IMR-90 (cell line): ENCODE measurements around the gene PCYT2. TPM values are rescaled to one million over a fixed set of nuclear protein-coding genes. Genes with fewer than 3 reads are reported as not detected.

Experiments
- ATAC-seq: fragments of 200-7000 bp; cut with Tn5 transposase; 2 replicates; pipeline ENCODE4 v1.9.1; 2020; ENCODE audit warnings: low read depth, mild to moderate bottlenecking, moderate library complexity
- BruUV-seq: library from RNA; stranded (reverse); fragments of 400-500 nt; replicated peaks from 2 replicates; lab custom pipeline; 2021; lab: Mats Ljungman, UMichigan
- CTCF ChIA-PET: fragments of 300-600 bp; formaldehyde crosslinking; extraction: SDS; loops from one replicate; lab custom pipeline; 2021; ENCODE audit warnings: antibody characterized with exemption; lab: Yijun Ruan, JAX
- POLR2A ChIA-PET: fragments of 300-600 bp; sonication (Branson Sonifier 250); formaldehyde crosslinking; loops from one replicate; lab custom pipeline; 2022; ENCODE audit warnings: antibody characterized with exemption; ENCODE audit not compliant: unreplicated experiment; lab: Charles Lee
- DNase-seq: peaks from one replicate; pipeline ENCODE4 v3.0.0; 2013
- H2AFZ ChIP-seq: replicated peaks from 2 replicates; pipeline ENCODE3; 2013; ENCODE audit warnings: low read length, mild to moderate bottlenecking; ENCODE audit not compliant: poor library complexity
- H2AK5ac ChIP-seq: 2 replicates; pipeline ENCODE4 v1.6.1; 2013; ENCODE audit warnings: low read depth, low read length, inconsistent platforms
- H2AK9ac ChIP-seq: replicated peaks from 2 replicates; pipeline ENCODE3; 2013; ENCODE audit warnings: mild to moderate bottlenecking, low read depth, low read length, moderate library complexity; ENCODE audit not compliant: poor library complexity
- H2BK120ac ChIP-seq: 2 replicates; pipeline ENCODE4 v1.6.1; 2013; ENCODE audit warnings: low read depth, low read length, inconsistent platforms
- H2BK15ac ChIP-seq: 3 replicates; pipeline ENCODE4 v1.6.1; 2013; ENCODE audit warnings: low read depth, low read length, inconsistent platforms
- H2BK20ac ChIP-seq: 2 replicates; pipeline ENCODE4 v1.6.1; 2013; ENCODE audit warnings: low read depth, mild to moderate bottlenecking, inconsistent platforms, low read length, moderate library complexity
- H2BK5ac ChIP-seq: 2 replicates; pipeline ENCODE4 v1.6.1; 2013; ENCODE audit warnings: mild to moderate bottlenecking, low read depth, low read length, inconsistent platforms; ENCODE audit not compliant: poor library complexity, severe bottlenecking
- H3K14ac ChIP-seq: replicated peaks from 2 replicates; pipeline ENCODE4 v1.6.1; 2013; ENCODE audit warnings: low read depth, low read length, inconsistent platforms
- H3K18ac ChIP-seq: 2 replicates; pipeline ENCODE4 v1.6.1; 2013; ENCODE audit warnings: low read depth, low read length, control low read depth
- H3K23ac ChIP-seq: 2 replicates; pipeline ENCODE4 v1.6.1; 2013; ENCODE audit warnings: low read depth, low read length, inconsistent platforms
- H3K27ac ChIP-seq: 2 replicates; pipeline ENCODE4 v1.5.1; 2013; ENCODE audit warnings: mild to moderate bottlenecking, control low read depth, low read length; ENCODE audit not compliant: insufficient read depth
- H3K27me3 ChIP-seq: 2 replicates; pipeline ENCODE4 v1.6.1; 2013; ENCODE audit warnings: low read length; ENCODE audit not compliant: control insufficient read depth, insufficient read depth
- H3K36me3 ChIP-seq: 2 replicates; pipeline ENCODE4 v1.6.1; 2013; ENCODE audit warnings: low read length, mixed read lengths; ENCODE audit not compliant: control insufficient read depth, insufficient read depth
- H3K4ac ChIP-seq: 2 replicates; pipeline ENCODE4 v1.6.1; 2013; ENCODE audit warnings: low read depth, low read length, inconsistent platforms
- H3K4me1 ChIP-seq: 2 replicates; pipeline ENCODE4 v1.6.1; 2013; ENCODE audit warnings: low read length, mixed read lengths; ENCODE audit not compliant: control insufficient read depth, insufficient read depth
- H3K4me2 ChIP-seq: 2 replicates; pipeline ENCODE4 v1.6.1; 2013; ENCODE audit warnings: low read depth, mild to moderate bottlenecking, control low read depth, low read length, moderate library complexity
- H3K4me3 ChIP-seq: 2 replicates; pipeline ENCODE4 v1.5.1; 2013; ENCODE audit warnings: low read depth, mild to moderate bottlenecking, control low read depth, low read length, moderate library complexity; ENCODE audit not compliant: insufficient read depth
- H3K56ac ChIP-seq: 2 replicates; pipeline ENCODE4 v1.6.1; 2013; ENCODE audit warnings: low read length, inconsistent platforms; ENCODE audit not compliant: insufficient read depth; ENCODE audit errors: extremely low read depth
- H3K79me1 ChIP-seq, 2 experiments: 2 replicates each; pipeline ENCODE4 v1.6.1; 2013; ENCODE audit warnings: low read length in 2 of 2, inconsistent platforms in 1 of 2, low read depth in 1 of 2
- H3K9ac ChIP-seq: 2 replicates; pipeline ENCODE4 v1.6.1; 2013; ENCODE audit warnings: low read depth, low read length, control low read depth
- H3K9me1 ChIP-seq: 2 replicates; pipeline ENCODE4 v1.6.1; 2013; ENCODE audit warnings: low read length, inconsistent platforms; ENCODE audit not compliant: insufficient read depth
- H3K9me3 ChIP-seq: 2 replicates; pipeline ENCODE4 v1.6.1; 2013; ENCODE audit warnings: low read length; ENCODE audit not compliant: control insufficient read depth, insufficient read depth
- H4K20me1 ChIP-seq: 2 replicates; pipeline ENCODE4 v1.6.1; 2013; ENCODE audit warnings: low read length, inconsistent platforms; ENCODE audit not compliant: insufficient read depth
- H4K5ac ChIP-seq: 2 replicates; pipeline ENCODE4 v1.6.1; 2013; ENCODE audit warnings: mild to moderate bottlenecking, low read depth, low read length, control low read depth
- H4K8ac ChIP-seq, 2 experiments: 2 replicates each; pipeline ENCODE4 v1.6.1; 2013; ENCODE audit warnings: low read depth in 2 of 2, low read length in 2 of 2, control low read depth in 1 of 2, inconsistent platforms in 1 of 2
- H4K91ac ChIP-seq: 2 replicates; pipeline ENCODE4 v1.6.1; 2013; ENCODE audit warnings: low read depth, low read length, inconsistent platforms; ENCODE audit not compliant: insufficient read depth
- BHLHE40 ChIP-seq: fragments of 150-350 bp; IDR thresholded peaks from 2 replicates; pipeline ENCODE4 v1.6.1; 2016; ENCODE audit warnings: mild to moderate bottlenecking, low read depth, low read length
- CEBPB ChIP-seq: IDR thresholded peaks from 2 replicates; pipeline ENCODE4 v1.6.1; 2012; ENCODE audit warnings: low read depth, low read length, improper control_type of control experiment
- CHD1 ChIP-seq: IDR thresholded peaks from 2 replicates; pipeline ENCODE4 v1.6.1; 2012; ENCODE audit warnings: low read depth, low read length, improper control_type of control experiment
- MAFK ChIP-seq: IDR thresholded peaks from 2 replicates; pipeline ENCODE4 v1.6.1; 2012; ENCODE audit warnings: low read depth, low read length, improper control_type of control experiment
- MAZ ChIP-seq: IDR thresholded peaks from 2 replicates; pipeline ENCODE4 v1.6.1; 2012; ENCODE audit warnings: low read depth, mild to moderate bottlenecking, low read length, improper control_type of control experiment, moderate library complexity, borderline replicate concordance
- MXI1 ChIP-seq: IDR thresholded peaks from 2 replicates; pipeline ENCODE4 v1.6.1; 2012; ENCODE audit warnings: low read depth, mild to moderate bottlenecking, low read length, moderate library complexity, borderline replicate concordance
- POLR2A ChIP-seq: IDR thresholded peaks from 2 replicates; pipeline ENCODE4 v1.6.1; 2012; ENCODE audit warnings: mild to moderate bottlenecking, low read depth, low read length
- RAD21 ChIP-seq: IDR thresholded peaks from 2 replicates; pipeline ENCODE4 v1.6.1; 2012; ENCODE audit warnings: low read length, improper control_type of control experiment
- RCOR1 ChIP-seq: IDR thresholded peaks from 2 replicates; pipeline ENCODE4 v1.6.1; 2012; ENCODE audit warnings: mild to moderate bottlenecking, low read length, improper control_type of control experiment; ENCODE audit not compliant: insufficient replicate concordance
- RFX5 ChIP-seq: IDR thresholded peaks from 2 replicates; pipeline ENCODE4 v1.8.0; 2012; ENCODE audit warnings: low read depth, mild to moderate bottlenecking, low read length, moderate library complexity
- SMC3 ChIP-seq: fragments of 150-350 bp; IDR thresholded peaks from 2 replicates; pipeline ENCODE4 v1.6.1; 2016; ENCODE audit warnings: low read depth, mild to moderate bottlenecking, antibody characterized with exemption, low read length, moderate library complexity
- WGBS, 2 experiments: methylation state at CpG; one replicate each; pipeline versions ENCODE4 v1.1.5 to v1.1.7; 2013; ENCODE audit warnings: missing lambda C conversion rate in 2 of 2; ENCODE audit not compliant: insufficient read length in 1 of 2; ENCODE audit errors: extremely low coverage in 2 of 2; 5-methylcytosine and 5-hydroxymethylcytosine counted together
- dilution Hi-C: fragments of 300-500 bp; cut with HindIII; formaldehyde crosslinking; loops from one replicate; pipeline ENCODE4 v1.14.3; 2018; ENCODE audit warnings: low sequenced_read_pairs; ENCODE audit not compliant: unreplicated experiment
- in situ Hi-C: fragments of 300-500 bp; cut with MboI; formaldehyde crosslinking; loops from 3 replicates; pipeline ENCODE4 v1.14.3; 2019; ENCODE audit warnings: low sequenced_read_pairs, inconsistent platforms, mixed read lengths
- intact Hi-C: fragments of 100-400 bp; cut with micrococcal nuclease; formaldehyde crosslinking; loops from 2 replicates; pipeline ENCODE4 v1.10.0; 2022
- polyA plus RNA-seq, 3 experiments: library from polyadenylated mRNA; depleted of rRNA; stranded (reverse); fragments of >200 nt; gene quantifications; 2 replicates each; pipeline ENCODE4 v1.2.3, GENCODE V29; 2012; ENCODE audit warnings: low replicate concordance in 1 of 3
- total RNA-seq: library from RNA; depleted of rRNA; stranded (reverse); fragments of >200 nt; gene quantifications from 2 replicates; pipeline ENCODE4 v1.2.3, GENCODE V29; 2012
- TF ChIP-seq, protein P1 (sequence below): fragments of 150-350 bp; IDR thresholded peaks from 2 replicates; pipeline ENCODE4 v1.6.1; 2017; ENCODE audit warnings: mild to moderate bottlenecking, antibody characterized with exemption, low read length, low read depth
- TF ChIP-seq, protein P2 (sequence below): fragments of 150-350 bp; IDR thresholded peaks from 2 replicates; pipeline ENCODE4 v1.6.1; 2016; ENCODE audit warnings: low read depth, mild to moderate bottlenecking, low read length, moderate library complexity, borderline replicate concordance
- TF ChIP-seq, protein P3 (sequence below): conservative IDR thresholded peaks from 2 replicates; pipeline ENCODE4 v1.5.1; 2012; ENCODE audit warnings: mild to moderate bottlenecking, low read depth, low read length, improper control_type of control experiment

PCYT2 gene
- total and polyA plus RNA-seq, 2 of the 4 experiments (the other 2 are of a cell fraction): 37.3 to 38.5 TPM

DNA sequence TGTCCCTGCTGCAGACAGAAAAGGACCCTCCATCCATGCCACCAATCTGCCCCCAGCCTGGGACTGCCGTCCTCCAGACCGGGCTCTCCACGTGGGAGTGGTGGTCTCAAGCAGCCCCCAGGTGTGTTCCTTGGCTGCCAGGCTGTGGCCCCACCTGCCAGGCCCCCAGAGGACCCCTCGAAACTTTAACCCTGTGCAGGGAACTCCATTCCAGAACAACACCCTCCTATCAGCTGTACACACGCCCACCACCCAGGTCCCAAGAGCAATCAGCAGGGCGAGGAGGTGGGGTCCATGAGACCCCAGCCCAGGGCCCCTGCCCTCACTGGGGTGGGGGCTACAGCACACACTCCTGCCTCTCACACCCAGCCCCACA lies 24.5 kb upstream of the PCYT2 start:
- peaks cover 4% of the 10 kb centered on the region for H3K4me1 ChIP-seq
- no peak overlapping the region for H3K9ac ChIP-seq
- ChIA-PET POLR2A (no interaction called here), CTCF (no interaction called here)
- BruUV-seq: no TSS peak
- H3K4me3 ChIP-seq: no peak overlapping the region
- WGBS, 2 experiments: 92% methylated on average over 2 of the region's 6 CpGs; no CpG with 5 or more reads in 1 of the 2 experiments
- H4K8ac ChIP-seq: no peak overlapping the region
- peak overlapping the region; percentile 65 for H2AK9ac ChIP-seq
- no peak overlapping the region for H3K4ac ChIP-seq
- H3K23ac ChIP-seq: peak overlapping the region; percentile 31; the same call in 1 of the 2 replicates
- TF ChIP-seq POLR2A (no peak), MAZ (no peak), RAD21 (no peak), BHLHE40 (no peak), SMC3 (no peak), CHD1 (no peak), CEBPB (no peak), MAFK (no peak), RFX5 (no peak), MXI1 (no peak), RCOR1 (no peak)
- TF ChIP-seq, protein P1, sequence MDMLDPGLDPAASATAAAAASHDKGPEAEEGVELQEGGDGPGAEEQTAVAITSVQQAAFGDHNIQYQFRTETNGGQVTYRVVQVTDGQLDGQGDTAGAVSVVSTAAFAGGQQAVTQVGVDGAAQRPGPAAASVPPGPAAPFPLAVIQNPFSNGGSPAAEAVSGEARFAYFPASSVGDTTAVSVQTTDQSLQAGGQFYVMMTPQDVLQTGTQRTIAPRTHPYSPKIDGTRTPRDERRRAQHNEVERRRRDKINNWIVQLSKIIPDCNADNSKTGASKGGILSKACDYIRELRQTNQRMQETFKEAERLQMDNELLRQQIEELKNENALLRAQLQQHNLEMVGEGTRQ: no peak
- TF ChIP-seq, protein P2, sequence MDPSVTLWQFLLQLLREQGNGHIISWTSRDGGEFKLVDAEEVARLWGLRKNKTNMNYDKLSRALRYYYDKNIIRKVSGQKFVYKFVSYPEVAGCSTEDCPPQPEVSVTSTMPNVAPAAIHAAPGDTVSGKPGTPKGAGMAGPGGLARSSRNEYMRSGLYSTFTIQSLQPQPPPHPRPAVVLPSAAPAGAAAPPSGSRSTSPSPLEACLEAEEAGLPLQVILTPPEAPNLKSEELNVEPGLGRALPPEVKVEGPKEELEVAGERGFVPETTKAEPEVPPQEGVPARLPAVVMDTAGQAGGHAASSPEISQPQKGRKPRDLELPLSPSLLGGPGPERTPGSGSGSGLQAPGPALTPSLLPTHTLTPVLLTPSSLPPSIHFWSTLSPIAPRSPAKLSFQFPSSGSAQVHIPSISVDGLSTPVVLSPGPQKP: no peak
- TF ChIP-seq, protein P3, sequence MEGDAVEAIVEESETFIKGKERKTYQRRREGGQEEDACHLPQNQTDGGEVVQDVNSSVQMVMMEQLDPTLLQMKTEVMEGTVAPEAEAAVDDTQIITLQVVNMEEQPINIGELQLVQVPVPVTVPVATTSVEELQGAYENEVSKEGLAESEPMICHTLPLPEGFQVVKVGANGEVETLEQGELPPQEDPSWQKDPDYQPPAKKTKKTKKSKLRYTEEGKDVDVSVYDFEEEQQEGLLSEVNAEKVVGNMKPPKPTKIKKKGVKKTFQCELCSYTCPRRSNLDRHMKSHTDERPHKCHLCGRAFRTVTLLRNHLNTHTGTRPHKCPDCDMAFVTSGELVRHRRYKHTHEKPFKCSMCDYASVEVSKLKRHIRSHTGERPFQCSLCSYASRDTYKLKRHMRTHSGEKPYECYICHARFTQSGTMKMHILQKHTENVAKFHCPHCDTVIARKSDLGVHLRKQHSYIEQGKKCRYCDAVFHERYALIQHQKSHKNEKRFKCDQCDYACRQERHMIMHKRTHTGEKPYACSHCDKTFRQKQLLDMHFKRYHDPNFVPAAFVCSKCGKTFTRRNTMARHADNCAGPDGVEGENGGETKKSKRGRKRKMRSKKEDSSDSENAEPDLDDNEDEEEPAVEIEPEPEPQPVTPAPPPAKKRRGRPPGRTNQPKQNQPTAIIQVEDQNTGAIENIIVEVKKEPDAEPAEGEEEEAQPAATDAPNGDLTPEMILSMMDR: no peak
- H3K79me1 ChIP-seq: peaks cover 9 to 37% of the 10 kb centered on the region in 2 experiments
- peak overlapping the region; percentile 55; the same call in 1 of the 2 replicates for H3K14ac ChIP-seq
- dilution Hi-C loops: no loop called here
- H2AK5ac ChIP-seq: no peak overlapping the region
- H2BK15ac ChIP-seq: no peak overlapping the region
- H3K9me3 ChIP-seq: no peaks in the 10 kb centered on the region
- peak overlapping the region; percentile 14 for H2AFZ ChIP-seq
- no peak overlapping the region for H3K18ac ChIP-seq
- peaks cover 27% of the 10 kb centered on the region; the same call in 1 of the 2 replicates for H3K36me3 ChIP-seq
- in situ Hi-C loops: no loop called here
- peaks cover 11% of the 10 kb centered on the region for H4K20me1 ChIP-seq
- H4K91ac ChIP-seq: no peak overlapping the region
- H3K56ac ChIP-seq: no peak overlapping the region
- H3K4me2 ChIP-seq: peak overlapping the region; percentile 67
- no peak overlapping the region for H2BK5ac ChIP-seq
- H3K27me3 ChIP-seq: peaks cover 5% of the 10 kb centered on the region; the same call in 1 of the 2 replicates
- peaks cover 8% of the 10 kb centered on the region for H3K9me1 ChIP-seq
- no peak overlapping the region for H2BK20ac ChIP-seq
- H2BK120ac ChIP-seq: no peak overlapping the region
- DNase-seq (no peak), ATAC-seq (no peak)
- no peak overlapping the region for H4K5ac ChIP-seq
- no peak overlapping the region for H3K27ac ChIP-seq
- intact Hi-C loops: loop anchor here (2.0 kb wide), 1 partner anchor 41 kb away; the partner anchor contains the start of gene ASPSCR1
